ENCODE measurements around the gene ZSCAN20.

ZSCAN20 gene

DNA sequence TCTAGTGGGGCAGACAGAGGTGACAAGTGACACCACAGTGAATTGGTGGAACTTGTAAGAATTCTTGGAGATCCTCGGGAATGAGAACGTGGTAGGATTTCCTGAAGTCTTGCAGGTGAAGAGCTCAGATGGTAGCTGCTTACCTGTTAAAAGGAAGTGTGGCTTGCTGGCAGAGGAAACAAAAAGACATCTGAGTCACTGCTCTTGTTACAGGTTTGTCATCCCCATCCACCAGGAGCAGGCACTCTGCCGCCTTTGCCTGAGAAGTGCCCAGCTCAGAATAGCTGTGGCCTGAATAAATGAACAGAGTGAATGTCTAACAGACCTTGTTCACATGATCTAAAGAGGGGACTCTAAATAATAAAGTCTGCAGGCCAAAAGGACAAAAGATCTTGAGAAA is 12.3 kb upstream of the ZSCAN20 start:
- Histone ChIP-seq H3K4me1 (ENCODE audit: insufficient read depth, low read length) (no peaks in the 10 kb centered on the region), H3K36me3 (ENCODE audit: insufficient read depth, low read length) (no peaks in the 10 kb centered on the region), H3K9me3 (ENCODE audit: control insufficient read depth, insufficient read depth, low read length) (no peaks in the 10 kb centered on the region), H3K9ac (ENCODE audit: low read depth, low read length) (no peak overlapping the region)

DNA sequence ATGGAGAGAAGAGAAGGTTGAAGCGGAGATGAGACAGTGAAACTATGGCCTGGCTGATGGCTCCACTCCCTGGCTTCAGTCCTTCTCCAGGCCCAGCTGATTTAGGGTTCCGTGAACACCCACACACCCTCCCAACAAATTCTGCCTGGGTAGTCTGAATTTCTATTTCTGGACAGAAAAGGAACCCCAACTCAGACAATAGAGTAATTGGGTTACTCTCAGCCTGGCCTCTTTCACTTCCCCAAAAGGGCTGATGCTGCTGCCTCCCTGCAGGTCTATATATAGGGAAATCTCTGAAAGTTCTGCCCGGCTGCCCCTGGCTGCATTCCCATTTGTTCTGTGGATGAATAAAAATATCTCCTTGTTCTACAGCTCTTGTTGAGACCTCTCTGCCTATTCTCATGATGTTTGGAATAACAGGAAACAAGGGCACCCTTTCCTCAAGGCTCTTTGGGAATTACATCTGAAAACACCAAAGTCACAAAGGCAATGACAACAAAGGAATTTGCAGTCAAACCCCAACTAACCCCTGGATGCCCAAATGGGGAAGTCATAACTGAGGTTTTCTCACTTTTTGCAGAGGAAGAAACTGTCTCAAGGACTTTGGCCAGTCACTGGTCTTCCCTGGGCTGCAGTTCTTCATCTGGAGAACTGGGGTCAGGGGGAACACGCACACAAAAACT is 11.4 kb upstream of the ZSCAN20 start:
- Histone ChIP-seq H3K36me3 (ENCODE audit: insufficient read depth, low read length) (no peaks in the 10 kb centered on the region), H3K4me1 (ENCODE audit: insufficient read depth, low read length) (no peaks in the 10 kb centered on the region), H3K9me3 (ENCODE audit: control insufficient read depth, insufficient read depth, low read length) (no peaks in the 10 kb centered on the region), H3K9ac (ENCODE audit: low read depth, low read length) (no peak overlapping the region)

DNA sequence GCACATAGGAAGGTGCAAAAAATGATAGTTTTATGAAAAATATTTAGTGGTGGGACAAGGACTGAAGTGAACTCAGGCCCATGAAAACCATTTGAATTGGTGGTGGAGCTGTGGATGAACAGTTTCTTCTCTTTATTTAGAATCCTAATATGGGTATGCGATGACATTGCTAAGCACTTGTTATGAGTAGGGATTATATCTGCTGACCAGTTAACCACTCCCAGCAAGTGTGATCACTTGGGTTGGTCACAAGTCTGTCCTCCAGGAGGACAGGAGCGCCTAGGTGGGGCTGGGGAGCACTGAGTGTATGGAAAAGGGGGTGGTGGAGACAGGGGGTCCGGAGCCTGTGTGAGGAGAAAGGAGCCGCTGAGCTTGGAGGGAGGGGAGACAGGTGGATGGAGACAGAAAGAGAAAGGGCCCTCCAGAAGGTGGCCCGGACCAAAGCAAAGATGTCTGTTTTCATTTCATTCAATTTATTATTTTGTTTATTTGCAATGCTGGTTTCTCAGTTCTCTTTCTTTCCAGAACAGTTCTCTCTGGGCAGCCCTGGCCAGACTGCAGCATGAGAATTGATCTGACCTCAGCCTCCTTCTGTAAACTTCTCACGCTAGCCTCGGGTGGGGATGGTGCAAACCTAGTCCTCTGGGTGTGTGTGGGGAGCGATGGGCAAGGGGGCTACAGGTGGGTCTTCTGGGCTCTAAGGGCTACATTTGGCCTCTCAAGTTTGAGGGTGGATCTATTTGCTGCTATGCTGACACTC is 9.9 kb upstream of the ZSCAN20 start:
- Histone ChIP-seq H3K4me1 (ENCODE audit: insufficient read depth, low read length) (no peaks in the 10 kb centered on the region), H3K9me3 (ENCODE audit: control insufficient read depth, insufficient read depth, low read length) (no peaks in the 10 kb centered on the region), H3K9ac (ENCODE audit: low read depth, low read length) (no peak overlapping the region), H3K36me3 (ENCODE audit: insufficient read depth, low read length) (no peaks in the 10 kb centered on the region)

DNA sequence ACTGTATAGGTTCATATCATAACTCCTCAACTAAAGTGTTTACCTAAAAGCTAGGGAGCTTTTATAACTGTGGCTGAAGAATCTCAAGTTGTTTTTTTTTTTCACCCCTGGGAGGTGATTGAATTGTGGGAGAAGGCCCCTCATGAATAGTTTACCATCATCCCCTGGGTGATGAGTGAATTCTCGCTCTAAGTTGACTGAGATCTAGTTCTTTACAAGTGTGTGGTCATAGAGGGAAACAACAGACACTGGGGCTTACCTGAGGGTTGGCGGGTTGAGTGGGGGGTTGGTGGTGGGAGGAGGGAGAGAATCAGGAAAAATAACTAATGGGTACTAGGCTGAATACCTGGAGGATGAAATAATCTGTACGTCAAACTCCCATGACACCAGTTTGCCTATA is 7.9 kb upstream of the ZSCAN20 start:
- no peaks in the 10 kb centered on the region for H3K36me3 ChIP-seq (ENCODE audit: insufficient read depth, low read length)
- no peaks in the 10 kb centered on the region for H3K9me3 ChIP-seq (ENCODE audit: control insufficient read depth, insufficient read depth, low read length)
- H3K9ac ChIP-seq (ENCODE audit: low read depth, low read length): no peak overlapping the region
- no peaks in the 10 kb centered on the region; the same call in 1 of the 2 replicates for H3K4me1 ChIP-seq (ENCODE audit: insufficient read depth, low read length)

DNA sequence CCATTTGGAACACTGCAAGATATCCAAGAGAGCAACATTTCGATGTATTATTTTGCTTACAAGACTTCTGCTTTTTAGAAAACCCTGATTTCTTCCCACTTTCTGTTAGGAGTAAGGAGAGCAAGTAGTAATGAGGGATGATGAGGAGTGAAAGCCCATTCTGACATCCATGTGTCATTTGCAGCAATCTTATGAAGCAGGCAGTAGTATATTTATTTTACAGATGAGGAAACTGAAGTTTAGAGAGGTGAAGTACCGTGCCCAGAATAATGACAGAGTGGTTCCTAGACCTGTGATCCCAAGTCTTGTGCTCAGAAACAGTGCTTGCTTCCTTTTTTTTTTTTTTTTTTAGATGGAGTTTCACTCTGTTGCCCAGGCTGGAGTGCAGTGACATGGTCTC is 7.1 kb upstream of the ZSCAN20 start:
- H3K36me3 ChIP-seq (ENCODE audit: insufficient read depth, low read length): no peaks in the 10 kb centered on the region
- no peaks in the 10 kb centered on the region for H3K9me3 ChIP-seq (ENCODE audit: control insufficient read depth, insufficient read depth, low read length)
- H3K4me1 ChIP-seq (ENCODE audit: insufficient read depth, low read length): no peaks in the 10 kb centered on the region; the same call in 1 of the 2 replicates
- H3K9ac ChIP-seq (ENCODE audit: low read depth, low read length): no peak overlapping the region

DNA sequence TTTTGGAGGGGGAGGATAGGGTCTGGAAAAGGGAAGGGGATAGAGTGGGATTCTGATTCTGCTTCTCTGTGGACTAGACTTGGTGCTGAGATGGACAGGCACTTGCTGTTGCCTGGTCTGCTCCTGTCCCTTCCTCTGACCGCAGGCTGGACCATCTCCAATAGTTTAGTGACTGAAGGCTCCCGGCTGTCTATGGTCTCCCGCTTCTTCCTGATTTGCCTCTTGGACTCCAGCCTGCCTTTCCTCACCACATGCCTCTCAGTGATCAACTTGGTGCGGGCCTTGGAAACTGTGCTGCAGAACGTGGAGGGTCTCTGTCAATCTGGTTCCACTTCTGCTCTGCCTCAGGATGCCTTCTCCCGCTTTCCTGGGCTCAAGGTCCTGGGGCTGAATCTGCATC is 6.3 kb upstream of the ZSCAN20 start:
- H3K36me3 ChIP-seq (ENCODE audit: insufficient read depth, low read length): no peaks in the 10 kb centered on the region
- H3K9ac ChIP-seq (ENCODE audit: low read depth, low read length): no peak overlapping the region
- peaks cover 4% of the 10 kb centered on the region; the same call in 1 of the 2 replicates for H3K4me1 ChIP-seq (ENCODE audit: insufficient read depth, low read length)
- H3K9me3 ChIP-seq (ENCODE audit: control insufficient read depth, insufficient read depth, low read length): no peaks in the 10 kb centered on the region

DNA sequence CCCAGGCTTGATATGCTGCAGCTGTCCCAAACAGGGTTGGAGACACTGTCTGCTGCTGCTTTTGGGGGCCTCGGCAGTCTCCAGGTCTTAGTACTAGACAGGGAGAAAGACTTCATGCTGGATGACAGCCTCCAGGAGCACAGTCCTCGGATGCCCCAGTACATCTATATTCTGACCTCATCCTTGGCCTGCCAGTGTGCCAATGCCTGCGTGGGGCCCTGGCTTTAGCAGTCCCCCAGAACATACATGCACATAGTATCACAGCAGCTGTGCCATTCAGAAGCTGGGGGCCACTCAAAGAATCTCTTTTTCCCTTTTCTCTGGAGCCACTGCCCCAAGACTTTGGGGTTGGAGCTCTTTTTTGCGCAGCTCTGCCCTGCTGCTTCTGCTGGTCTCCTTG is 4.4 kb upstream of the ZSCAN20 start:
- H3K9ac ChIP-seq (ENCODE audit: low read depth, low read length): no peak overlapping the region
- peaks cover 7% of the 10 kb centered on the region; the same call in 1 of the 2 replicates for H3K4me1 ChIP-seq (ENCODE audit: insufficient read depth, low read length)
- H3K9me3 ChIP-seq (ENCODE audit: control insufficient read depth, insufficient read depth, low read length): no peaks in the 10 kb centered on the region
- H3K36me3 ChIP-seq (ENCODE audit: insufficient read depth, low read length): no peaks in the 10 kb centered on the region

DNA sequence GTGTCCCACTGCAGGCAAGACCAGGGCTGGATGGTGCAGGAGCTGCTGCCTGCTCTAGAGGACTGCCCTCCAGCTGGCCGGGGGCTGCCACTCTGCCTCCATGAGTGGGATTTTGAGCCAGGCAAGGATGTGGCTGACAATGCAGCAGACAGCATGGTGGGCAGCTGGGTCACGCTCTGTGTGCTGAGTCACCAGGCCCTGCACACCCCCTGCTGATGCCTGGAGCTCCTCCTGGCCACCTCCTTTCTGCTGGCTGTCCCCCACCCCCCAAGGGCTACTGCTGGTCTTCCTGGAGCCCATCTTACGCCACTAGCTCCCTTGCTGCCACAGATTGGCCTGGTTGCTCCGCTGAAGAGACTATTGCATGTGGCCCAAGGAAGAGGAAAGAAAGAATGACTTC is 3.9 kb upstream of the ZSCAN20 start:
- no peaks in the 10 kb centered on the region for H3K9me3 ChIP-seq (ENCODE audit: control insufficient read depth, insufficient read depth, low read length)
- H3K36me3 ChIP-seq (ENCODE audit: insufficient read depth, low read length): no peaks in the 10 kb centered on the region
- no peak overlapping the region for H3K9ac ChIP-seq (ENCODE audit: low read depth, low read length)
- peaks cover 7% of the 10 kb centered on the region; the same call in 1 of the 2 replicates for H3K4me1 ChIP-seq (ENCODE audit: insufficient read depth, low read length)

DNA sequence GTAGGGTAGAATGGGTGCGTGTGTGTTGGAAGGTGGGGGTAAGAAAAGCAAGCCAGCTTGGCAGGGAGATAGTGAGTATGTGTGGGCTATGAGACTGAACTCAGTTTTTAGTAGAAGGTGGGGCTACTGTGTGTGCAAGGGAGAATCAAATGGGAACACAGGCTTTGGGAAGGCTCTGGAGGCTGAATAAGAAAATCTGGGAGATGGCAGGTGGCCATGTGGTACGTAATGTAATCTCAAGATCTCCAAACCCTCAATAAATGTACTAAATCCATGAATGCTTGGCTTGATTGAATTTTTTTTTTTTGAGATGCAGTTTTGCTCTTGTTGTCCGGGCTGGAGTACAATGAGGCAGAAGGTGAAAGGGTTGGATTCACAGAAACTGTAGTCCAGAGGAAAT is 3.5 kb upstream of the ZSCAN20 start:
- H3K36me3 ChIP-seq (ENCODE audit: insufficient read depth, low read length): no peaks in the 10 kb centered on the region
- H3K4me1 ChIP-seq (ENCODE audit: insufficient read depth, low read length): peaks cover 7% of the 10 kb centered on the region; the same call in 1 of the 2 replicates
- no peak overlapping the region for H3K9ac ChIP-seq (ENCODE audit: low read depth, low read length)
- H3K9me3 ChIP-seq (ENCODE audit: control insufficient read depth, insufficient read depth, low read length): no peaks in the 10 kb centered on the region

DNA sequence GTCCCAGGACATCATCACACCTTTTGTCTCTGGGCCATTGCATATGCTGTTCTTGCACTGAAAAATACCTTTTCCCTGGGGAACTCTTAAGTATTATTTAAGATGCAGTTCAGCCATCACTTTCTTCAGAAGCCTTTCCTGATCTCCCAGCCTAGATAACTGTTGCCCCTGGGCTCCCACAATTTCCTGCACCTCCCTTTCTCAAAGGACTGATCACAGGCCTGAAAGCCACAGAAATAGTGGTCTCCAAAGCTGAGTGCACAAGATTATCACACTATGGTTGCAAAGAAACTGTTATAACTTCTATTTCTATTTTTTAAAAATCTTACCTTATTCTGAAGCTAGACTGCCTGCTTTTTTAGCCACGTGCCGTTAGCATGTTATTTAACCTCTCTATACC is 2.8 kb upstream of the ZSCAN20 start:
- peaks cover 7% of the 10 kb centered on the region; the same call in 1 of the 2 replicates for H3K4me1 ChIP-seq (ENCODE audit: insufficient read depth, low read length)
- no peaks in the 10 kb centered on the region for H3K36me3 ChIP-seq (ENCODE audit: insufficient read depth, low read length)
- no peak overlapping the region for H3K9ac ChIP-seq (ENCODE audit: low read depth, low read length)
- no peaks in the 10 kb centered on the region for H3K9me3 ChIP-seq (ENCODE audit: control insufficient read depth, insufficient read depth, low read length)

DNA sequence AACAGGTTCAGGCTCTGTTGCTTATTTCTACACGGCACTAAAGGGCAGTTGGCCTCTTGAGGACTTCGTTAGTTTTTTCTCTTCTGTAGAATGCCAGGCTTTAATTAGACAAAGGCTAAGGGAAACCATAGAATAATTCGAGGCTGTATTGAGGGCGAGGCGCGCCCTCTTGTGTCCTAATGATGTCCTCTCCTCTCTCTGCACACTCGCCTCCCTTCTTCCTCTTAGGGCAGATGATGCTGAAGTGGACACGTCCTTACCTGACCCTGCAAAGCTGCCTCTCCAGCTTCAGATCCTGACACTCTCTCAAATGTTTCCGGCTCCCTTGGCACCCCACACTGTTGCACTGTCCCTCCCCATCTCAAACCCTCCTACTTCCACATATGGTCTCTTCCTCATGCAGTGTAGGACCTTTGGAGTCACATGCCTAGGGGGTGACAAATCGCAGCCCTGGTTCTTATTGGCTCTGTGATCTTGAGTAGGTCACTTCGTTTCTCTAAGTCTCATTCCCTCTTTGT is 1.9 kb upstream of the ZSCAN20 start:
- Histone ChIP-seq H3K4me1 (ENCODE audit: insufficient read depth, low read length) (peaks cover 7% of the 10 kb centered on the region; the same call in 1 of the 2 replicates), H3K9ac (ENCODE audit: low read depth, low read length) (peak overlapping the region; percentile 2; the same call in 1 of the 2 replicates), H3K9me3 (ENCODE audit: control insufficient read depth, insufficient read depth, low read length) (no peaks in the 10 kb centered on the region), H3K36me3 (ENCODE audit: insufficient read depth, low read length) (no peaks in the 10 kb centered on the region)

DNA sequence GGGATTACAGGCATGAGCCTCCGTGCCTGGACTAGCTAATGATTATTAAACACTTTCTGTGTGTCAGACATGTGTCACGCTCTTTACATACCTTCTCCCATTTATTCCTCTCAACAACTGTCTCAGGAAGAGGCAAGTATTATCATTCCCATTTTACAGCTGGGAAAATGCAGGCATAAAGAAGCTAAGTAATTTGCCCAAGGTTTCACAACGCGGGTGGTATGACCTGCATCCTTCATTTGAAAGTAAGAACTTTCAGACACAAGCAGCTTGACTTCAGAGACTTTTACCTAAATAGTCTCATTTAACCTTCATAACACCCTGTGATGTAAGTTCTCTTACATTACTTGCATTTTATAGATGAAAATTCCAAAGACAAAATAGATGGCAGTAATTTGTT is 1.0 kb upstream of the ZSCAN20 start:
- Histone ChIP-seq H3K9ac (ENCODE audit: low read depth, low read length) (no peak overlapping the region), H3K4me1 (ENCODE audit: insufficient read depth, low read length) (peaks cover 7% of the 10 kb centered on the region; the same call in 1 of the 2 replicates), H3K9me3 (ENCODE audit: control insufficient read depth, insufficient read depth, low read length) (no peaks in the 10 kb centered on the region), H3K36me3 (ENCODE audit: insufficient read depth, low read length) (no peaks in the 10 kb centered on the region)

DNA sequence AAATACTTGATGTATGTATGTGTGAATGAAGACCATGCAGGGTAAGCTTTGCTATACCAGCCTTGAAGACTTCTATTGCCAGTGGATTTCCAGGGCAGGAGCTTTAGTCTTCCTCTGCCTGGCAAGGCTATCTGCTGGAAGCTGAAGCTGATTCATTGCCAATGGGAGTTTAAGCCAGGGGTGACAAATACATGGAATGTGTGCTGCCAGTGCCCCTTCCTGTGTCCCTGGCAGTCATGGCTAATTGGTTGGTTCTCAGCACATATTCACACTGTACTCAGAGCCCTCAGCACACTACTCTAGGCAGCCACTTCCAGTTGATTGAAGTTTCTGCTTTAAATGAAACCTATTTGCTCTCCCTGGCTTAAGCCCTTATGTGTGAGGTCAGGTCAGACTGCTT is 1.5 kb downstream of the ZSCAN20 start:
- Histone ChIP-seq H3K9ac (ENCODE audit: low read depth, low read length) (no peak overlapping the region), H3K36me3 (ENCODE audit: insufficient read depth, low read length) (no peaks in the 10 kb centered on the region), H3K9me3 (ENCODE audit: control insufficient read depth, insufficient read depth, low read length) (no peaks in the 10 kb centered on the region), H3K4me1 (ENCODE audit: insufficient read depth, low read length) (peaks cover 7% of the 10 kb centered on the region; the same call in 1 of the 2 replicates)

DNA sequence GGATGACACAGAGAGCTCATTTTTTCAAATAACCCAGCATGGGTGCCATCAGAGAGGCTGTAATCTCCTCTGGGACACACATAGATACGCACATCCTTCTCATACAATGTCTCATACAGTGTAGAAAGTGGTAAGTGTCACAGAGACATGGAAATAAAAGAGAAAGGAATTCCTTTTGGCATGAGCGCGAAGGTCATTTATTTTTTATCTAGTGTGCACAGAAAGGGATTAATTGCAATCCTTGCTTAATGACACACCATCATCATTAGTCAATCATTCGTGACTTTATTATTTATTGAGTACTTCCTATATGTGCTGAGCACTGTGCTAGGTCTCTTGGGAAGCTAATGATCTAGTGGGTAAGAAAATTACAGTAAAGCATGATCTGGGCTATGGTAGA is 5.0 kb downstream of the ZSCAN20 start:
- Histone ChIP-seq H3K9ac (ENCODE audit: low read depth, low read length) (no peak overlapping the region; the same call in 1 of the 2 replicates), H3K4me1 (ENCODE audit: insufficient read depth, low read length) (no peaks in the 10 kb centered on the region), H3K9me3 (ENCODE audit: control insufficient read depth, insufficient read depth, low read length) (no peaks in the 10 kb centered on the region), H3K36me3 (ENCODE audit: insufficient read depth, low read length) (no peaks in the 10 kb centered on the region)

DNA sequence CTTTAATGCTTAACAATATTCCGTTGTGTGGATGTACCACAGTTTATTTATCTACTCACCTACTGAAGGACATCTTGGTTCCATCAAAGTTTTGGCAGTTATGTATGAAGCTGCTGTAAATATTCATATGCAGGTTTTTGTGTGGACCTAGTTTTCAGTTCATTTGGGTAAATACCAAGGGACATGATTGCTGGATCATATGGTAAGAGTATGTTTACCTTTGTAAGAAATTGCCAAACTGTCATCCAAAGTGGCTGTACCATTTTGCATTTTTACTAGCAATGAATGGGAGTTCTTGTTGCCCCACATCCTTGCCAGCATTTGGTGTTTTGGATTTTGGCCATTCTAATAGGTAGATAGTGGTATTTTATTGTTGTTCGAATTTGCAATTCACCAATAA is 10.0 kb downstream of the ZSCAN20 start:
- Histone ChIP-seq H3K4me1 (ENCODE audit: insufficient read depth, low read length) (no peaks in the 10 kb centered on the region), H3K9ac (ENCODE audit: low read depth, low read length) (no peak overlapping the region), H3K36me3 (ENCODE audit: insufficient read depth, low read length) (no peaks in the 10 kb centered on the region), H3K9me3 (ENCODE audit: control insufficient read depth, insufficient read depth, low read length) (no peaks in the 10 kb centered on the region)

Data from ES-I3 (cell line).